HG02623 (cell line): ENCODE data around the gene TMEM170A.
"Not testable (repeated sequence)": the region's sequence is repeated elsewhere in the genome, so short reads cannot be mapped to it uniquely, and the experiment has no call there.

ENCODE experiments used
- ATAC-seq: cut with Tn5 transposase; IDR thresholded peaks from one replicate; pipeline ENCODE4 v1.9.1; 2021; ENCODE audit warnings: moderate library complexity; ENCODE audit not compliant: unreplicated experiment

TMEM170A gene

DNA sequence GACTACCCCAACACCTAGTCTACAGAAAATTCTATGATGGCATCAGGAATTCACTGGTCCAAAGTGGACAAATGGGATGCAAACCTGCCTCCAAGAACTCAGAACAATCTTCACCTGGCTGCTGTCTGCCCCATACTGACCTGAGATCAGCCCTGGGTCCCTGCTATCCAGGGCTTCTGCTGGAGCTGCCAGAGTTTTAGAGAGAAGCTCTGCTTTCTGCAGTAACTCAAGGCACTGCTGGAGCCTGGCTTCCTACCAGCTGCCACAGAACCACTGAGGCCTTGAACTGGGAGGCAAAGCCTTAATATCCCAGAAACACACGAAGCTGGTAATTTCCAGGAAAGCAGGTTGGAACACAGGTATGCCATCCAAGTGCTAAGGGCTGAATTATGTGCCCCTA is 7.5 kb downstream of the TMEM170A start:
- no peak for ATAC-seq

- not testable (repeated sequence) for ATAC-seq
Observed at GRCh38 chr16:75456486-75456885, 8.0 kb downstream of the TMEM170A start.

DNA sequence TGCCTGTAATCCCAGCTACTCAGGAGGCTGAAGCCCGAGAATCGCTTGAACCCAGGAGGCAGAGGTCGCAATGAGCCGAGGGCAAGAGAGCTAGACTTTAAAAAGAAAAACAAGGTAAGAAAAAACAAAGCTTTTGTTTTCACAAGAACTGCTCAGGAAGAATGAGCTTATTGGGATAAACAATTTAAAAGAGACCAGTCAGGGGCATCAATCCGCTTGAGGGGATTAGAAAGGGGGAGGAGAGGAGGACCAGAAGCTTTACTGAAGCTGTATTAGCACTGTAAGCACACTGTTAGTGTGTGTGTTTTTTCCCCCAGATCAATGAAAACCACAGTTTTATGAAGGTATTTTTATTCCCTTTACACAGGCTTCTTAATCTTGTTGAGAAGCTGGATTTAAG is 8.8 kb downstream of the TMEM170A start:
- no peak for ATAC-seq

DNA sequence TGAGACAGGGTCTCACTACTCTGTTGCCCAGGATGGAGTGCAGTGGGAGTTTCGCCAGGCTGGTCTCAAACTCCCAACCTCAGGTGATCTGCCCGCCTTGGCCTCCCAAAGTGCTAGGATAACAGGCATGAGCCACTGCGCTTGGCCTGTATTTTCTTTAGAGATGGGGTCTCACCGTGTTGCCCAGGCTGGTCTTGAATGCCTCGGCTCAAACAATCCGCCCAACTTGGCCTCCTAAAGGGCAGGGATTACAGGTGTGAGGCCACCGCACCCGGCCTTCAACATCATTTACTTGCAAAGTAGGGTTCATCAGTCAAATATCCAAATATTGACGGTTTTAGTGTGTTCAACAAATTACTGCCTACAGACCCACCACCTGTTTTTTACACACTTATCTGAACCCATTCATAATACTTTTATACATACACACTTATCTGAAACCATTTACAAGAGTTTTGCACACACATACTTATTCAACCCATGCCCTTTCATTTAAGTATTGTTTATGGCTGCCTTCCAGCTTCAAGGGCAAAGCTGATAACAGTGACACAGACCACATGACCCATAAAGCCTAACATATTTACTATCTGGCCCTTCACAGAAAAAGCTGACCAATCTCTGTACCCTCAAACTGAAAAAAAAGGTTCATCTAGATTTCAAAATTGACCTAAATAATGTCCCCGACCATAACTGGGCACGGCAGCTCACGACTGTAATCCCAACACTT is 11.9 kb downstream of the TMEM170A start:
- no peak for ATAC-seq

- ATAC-seq: no peak
Observed at GRCh38 chr16:75446416-75446815, 18.1 kb downstream of the TMEM170A start.

GRCh38 chr16:75445298-75445697 is 19.2 kb downstream of the TMEM170A start:
- ATAC-seq: no peak

GRCh38 chr16:75443298-75443697 is 21.2 kb downstream of the TMEM170A start:
- ATAC-seq: no peak

GRCh38 chr16:75433732-75434413 is 30.6 kb downstream of the TMEM170A start:
- ATAC-seq: peak; percentile 77

DNA sequence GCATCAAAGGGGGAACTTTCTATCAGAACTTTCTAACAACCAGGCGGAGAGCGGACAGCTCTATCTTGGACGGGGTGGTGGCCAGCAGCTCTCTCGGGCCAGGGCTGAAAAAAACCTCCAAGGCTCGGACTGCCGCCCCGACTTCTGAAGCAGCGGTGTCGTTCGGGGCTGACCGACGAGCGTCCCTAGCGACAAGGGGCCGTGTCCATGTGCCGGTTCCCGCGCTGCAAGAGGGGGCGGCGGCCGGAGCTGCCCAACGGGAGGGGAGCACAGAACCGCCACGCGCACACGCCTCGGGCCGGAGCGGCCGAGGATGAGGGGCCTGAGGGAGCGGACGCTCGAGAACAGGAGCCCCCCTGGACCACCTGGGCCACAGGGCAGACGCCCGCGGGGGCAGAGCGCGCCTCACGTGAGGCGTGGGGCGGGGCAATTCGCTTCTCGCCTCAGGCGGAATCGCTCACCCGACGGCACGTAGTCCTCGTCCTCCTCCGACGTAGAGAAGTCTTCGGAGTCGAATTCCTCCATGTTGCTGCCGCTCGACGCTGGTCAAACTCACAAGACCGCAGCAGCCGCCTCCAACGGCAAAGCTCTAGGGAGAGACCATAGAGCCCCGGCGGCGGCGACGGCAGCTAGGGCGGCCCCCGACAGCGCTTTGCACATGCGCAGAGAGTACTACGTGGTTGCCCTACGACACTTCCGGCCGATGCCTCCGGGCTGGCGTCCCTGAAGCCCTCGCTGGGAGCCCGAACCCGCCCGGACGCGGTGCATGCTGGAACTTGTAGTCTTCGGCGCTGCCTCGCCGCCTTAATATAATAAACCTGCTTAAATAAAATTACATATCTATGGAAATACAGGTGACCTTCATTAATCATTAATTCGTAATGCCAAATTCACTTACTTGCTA is 31.4 kb downstream of the TMEM170A start, which contains the start of gene CFDP1:
Gene CFDP1 (minus strand): TSS at position 676 of the 904 bp plus-strand sequence. CDS start 151 bp downstream, at position 525.
- ATAC-seq: peak; percentile 90

DNA sequence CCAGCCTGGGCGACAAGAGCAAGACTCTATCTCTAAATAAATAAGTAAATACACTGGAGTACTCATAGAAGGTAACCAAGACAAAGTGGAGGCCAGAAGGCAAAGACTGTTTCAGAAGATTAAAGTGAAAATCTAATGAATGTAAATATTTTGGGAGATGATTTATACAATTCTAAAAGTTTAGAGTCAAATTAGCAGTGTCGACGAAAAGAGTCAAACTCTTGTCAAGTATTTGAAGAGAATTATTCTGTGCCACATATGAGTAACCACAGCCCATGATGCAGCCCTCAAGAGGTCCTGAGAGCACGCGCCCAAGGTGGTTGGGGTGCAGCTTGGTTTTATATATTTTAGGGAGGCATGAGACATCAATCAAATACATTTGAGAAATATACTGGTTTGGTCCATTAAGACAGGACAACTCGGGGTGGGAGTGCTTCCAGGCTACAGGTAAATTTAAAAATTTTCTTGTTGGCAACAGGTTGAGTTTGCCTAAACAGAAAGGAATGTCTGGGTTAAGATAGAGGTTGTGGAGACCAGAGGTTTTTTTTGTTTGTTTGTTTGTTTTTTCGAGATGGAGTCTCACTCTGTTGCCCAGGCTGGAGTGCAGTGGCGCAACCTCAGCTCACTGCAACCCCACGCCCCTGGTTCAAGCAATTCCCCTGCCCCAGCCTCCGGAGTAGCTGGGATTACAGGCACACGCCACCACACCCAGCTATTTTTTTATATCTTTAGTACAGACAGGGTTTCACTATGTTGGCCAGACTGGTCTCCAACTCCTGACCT is 34.7 kb downstream of the TMEM170A start:
- ATAC-seq: no peak

GRCh38 chr16:75426524-75426923 is 38.0 kb downstream of the TMEM170A start:
- ATAC-seq: not testable (repeated sequence)

GRCh38 chr16:75424105-75424762 is 40.3 kb downstream of the TMEM170A start:
- ATAC-seq: not testable (repeated sequence)

- ATAC-seq: no peak
Observed at GRCh38 chr16:75423723-75424104, 40.8 kb downstream of the TMEM170A start.

GRCh38 chr16:75421820-75422126 is 42.7 kb downstream of the TMEM170A start:
- no peak for ATAC-seq

DNA sequence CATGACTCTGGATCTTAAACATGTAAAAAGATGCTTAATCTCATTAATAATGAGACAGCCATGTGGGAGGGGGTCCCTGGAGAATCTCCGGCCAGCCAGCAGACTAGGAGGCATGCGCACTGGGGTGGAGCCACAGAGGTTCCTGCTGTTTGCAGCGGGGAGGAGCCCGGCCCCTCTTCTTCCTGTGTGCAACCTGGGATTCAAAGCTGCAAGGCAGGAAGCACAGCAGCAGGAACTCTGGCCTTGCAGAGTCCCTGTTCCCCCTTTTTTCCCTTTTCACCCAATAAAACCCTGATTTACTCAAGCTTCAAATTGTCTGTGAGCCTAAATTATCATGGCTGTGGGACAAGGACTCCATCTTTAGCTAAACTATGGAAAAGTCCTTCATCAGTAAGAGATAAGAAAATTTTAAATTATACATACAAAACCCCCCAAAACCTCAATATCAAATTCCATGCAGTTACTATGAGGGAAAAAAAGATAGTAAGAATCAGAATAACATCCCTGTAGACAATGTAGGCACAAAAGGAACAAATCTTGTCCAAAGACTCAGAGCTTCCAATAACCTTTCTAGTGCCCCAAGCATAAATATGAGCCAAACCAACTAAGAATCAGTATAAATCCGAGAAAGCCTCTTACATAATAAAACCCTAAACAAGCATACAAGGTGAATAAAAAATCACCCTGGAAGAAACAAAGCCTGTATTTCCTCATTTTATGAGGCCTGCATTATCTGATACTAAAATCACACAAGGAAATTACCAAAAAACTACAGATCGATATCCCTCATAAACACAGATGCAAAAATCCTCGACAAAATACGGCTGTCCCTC is 43.3 kb downstream of the TMEM170A start:
- ATAC-seq: peak; percentile 77

GRCh38 chr16:75416904-75417565 is 47.5 kb downstream of the TMEM170A start:
- no peak for ATAC-seq

GRCh38 chr16:75415169-75415905 is 49.2 kb downstream of the TMEM170A start:
- ATAC-seq: no peak

GRCh38 chr16:75413951-75414350 is 50.5 kb downstream of the TMEM170A start:
- no peak for ATAC-seq
